ENCODE data around the gene OR2T27. TPM values are rescaled to one million over a fixed set of nuclear protein-coding genes. Genes with fewer than 3 reads are reported as not detected.

OR2T27 gene
- total and polyA plus RNA-seq, 9 of the 15 experiments (the other 6 are each of a cell fraction or from before 2014, with no cell fraction given) = not detected

DNA sequence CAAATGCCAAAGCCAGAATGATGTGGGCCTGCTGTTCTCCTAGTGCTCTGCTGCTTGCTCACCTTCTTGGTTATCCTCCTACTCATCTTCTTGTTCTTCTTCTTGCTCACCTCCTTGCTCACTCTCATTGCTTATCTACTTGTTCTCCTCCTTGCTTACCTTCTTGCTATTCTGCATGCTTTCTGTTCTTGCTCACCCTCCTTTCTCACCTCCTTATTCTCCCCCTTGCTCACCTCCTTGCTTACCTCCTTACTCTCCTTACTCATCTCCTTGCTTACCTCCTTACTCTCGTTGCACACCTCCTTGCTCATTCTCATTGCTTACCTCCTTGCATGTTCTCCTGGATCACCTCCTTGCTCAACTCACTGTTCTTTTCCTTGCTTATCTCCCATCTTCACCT, 47.4 kb upstream of the OR2T27 start, which contains the start of gene OR14I1 (continued):
- TF ChIP-seq, protein P1, sequence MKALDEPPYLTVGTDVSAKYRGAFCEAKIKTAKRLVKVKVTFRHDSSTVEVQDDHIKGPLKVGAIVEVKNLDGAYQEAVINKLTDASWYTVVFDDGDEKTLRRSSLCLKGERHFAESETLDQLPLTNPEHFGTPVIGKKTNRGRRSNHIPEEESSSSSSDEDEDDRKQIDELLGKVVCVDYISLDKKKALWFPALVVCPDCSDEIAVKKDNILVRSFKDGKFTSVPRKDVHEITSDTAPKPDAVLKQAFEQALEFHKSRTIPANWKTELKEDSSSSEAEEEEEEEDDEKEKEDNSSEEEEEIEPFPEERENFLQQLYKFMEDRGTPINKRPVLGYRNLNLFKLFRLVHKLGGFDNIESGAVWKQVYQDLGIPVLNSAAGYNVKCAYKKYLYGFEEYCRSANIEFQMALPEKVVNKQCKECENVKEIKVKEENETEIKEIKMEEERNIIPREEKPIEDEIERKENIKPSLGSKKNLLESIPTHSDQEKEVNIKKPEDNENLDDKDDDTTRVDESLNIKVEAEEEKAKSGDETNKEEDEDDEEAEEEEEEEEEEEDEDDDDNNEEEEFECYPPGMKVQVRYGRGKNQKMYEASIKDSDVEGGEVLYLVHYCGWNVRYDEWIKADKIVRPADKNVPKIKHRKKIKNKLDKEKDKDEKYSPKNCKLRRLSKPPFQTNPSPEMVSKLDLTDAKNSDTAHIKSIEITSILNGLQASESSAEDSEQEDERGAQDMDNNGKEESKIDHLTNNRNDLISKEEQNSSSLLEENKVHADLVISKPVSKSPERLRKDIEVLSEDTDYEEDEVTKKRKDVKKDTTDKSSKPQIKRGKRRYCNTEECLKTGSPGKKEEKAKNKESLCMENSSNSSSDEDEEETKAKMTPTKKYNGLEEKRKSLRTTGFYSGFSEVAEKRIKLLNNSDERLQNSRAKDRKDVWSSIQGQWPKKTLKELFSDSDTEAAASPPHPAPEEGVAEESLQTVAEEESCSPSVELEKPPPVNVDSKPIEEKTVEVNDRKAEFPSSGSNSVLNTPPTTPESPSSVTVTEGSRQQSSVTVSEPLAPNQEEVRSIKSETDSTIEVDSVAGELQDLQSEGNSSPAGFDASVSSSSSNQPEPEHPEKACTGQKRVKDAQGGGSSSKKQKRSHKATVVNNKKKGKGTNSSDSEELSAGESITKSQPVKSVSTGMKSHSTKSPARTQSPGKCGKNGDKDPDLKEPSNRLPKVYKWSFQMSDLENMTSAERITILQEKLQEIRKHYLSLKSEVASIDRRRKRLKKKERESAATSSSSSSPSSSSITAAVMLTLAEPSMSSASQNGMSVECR (CRISPR knock-in tag; IDR thresholded peaks at IDR 0.05) = no peak

DNA sequence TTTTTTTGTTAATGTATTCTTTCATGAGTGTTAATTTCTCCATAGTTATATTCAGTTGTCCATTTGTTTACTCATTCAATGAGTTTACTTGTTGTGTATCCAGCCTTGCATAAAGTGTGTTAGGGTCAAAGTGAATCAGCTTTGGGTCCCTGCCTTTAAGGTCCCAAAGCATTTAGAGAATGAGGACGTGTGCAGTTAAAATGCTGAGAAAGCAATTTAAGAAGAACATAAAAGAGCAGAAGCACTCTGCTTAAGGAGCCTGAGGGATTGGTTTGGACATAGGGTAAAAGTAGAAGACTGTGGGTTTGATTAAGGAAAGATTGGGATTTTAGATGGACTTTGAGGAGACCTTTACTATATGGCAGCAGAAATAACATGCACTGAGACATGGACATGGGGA, 43.8 kb upstream of the OR2T27 start:
- no TSS peak for BruUV-seq (replicated peaks)
- WGBS (ENCODE audit: insufficient coverage, low coverage, missing lambda C conversion rate) = 0% methylated on average over 1 of the region's 1 CpG
- POLR2A ChIA-PET = no interaction called here
- no peak overlapping the region for H2AFZ ChIP-seq (ENCODE audit: low read depth, low read length)
- ATAC-seq (no peak), FAIRE-seq (no peak), DNase-seq (ENCODE audit: extremely low read depth in 1 of 4, low spot score in 3 of 4) (no peak)
- no peak overlapping the region for H3K4me3 ChIP-seq
- H3K36me3 ChIP-seq (ENCODE audit: control insufficient read depth, insufficient read depth, low read length) = no peaks in the 10 kb centered on the region
- no peak overlapping the region for H3K4me2 ChIP-seq (ENCODE audit: insufficient read depth, low read length)
- no peaks in the 10 kb centered on the region for H3K9me1 ChIP-seq (ENCODE audit: control insufficient read depth, insufficient read depth, low read length)
- CTCF ChIA-PET (ENCODE audit: low intra/inter-chr PET ratio) = no interaction called here
- no peaks in the 10 kb centered on the region for H3K27me3 ChIP-seq (ENCODE audit: control insufficient read depth in 2 of 2, insufficient read depth in 2 of 2, low read length in 2 of 2)
- no peak overlapping the region for H3K27ac ChIP-seq (ENCODE audit: extremely low read depth, low read depth, low read length)
- no peaks in the 10 kb centered on the region for H3K4me1 ChIP-seq (replicated peaks in 1 of 2; ENCODE audit: control insufficient read depth in 2 of 2, insufficient read depth in 2 of 2, low read length in 2 of 2)
- H4K20me1 ChIP-seq (replicated peaks; ENCODE audit: control insufficient read depth, insufficient read depth, low read length) = no peaks in the 10 kb centered on the region
- H3K9me3 ChIP-seq (replicated peaks; ENCODE audit: control insufficient read depth, insufficient read depth, low read depth, low read length) = no peaks in the 10 kb centered on the region
- in situ Hi-C loops (cut with MboI) (no loop called here), intact Hi-C loops (cut with micrococcal nuclease) (no loop called here)
- no peaks in the 10 kb centered on the region for H3K79me2 ChIP-seq (ENCODE audit: control insufficient read depth, insufficient read depth, low read length)
- H3K9ac ChIP-seq (ENCODE audit: insufficient read depth in 1 of 2, low read depth in 2 of 2, low read length in 2 of 2) = no peak overlapping the region
- no peak for TF ChIP-seq RNF2 (IDR thresholded peaks at IDR 0.05)
- TF ChIP-seq HNRNPLL (IDR thresholded peaks at IDR 0.05; ENCODE audit: low read depth, low read length, poor library complexity, severe bottlenecking) = no peak
- TF ChIP-seq NCOA6 (IDR thresholded peaks at IDR 0.05) = no peak
- no peak for TF ChIP-seq ZNF184 (CRISPR knock-in tag; IDR thresholded peaks at IDR 0.05)
- TF ChIP-seq ZNF316 (IDR thresholded peaks at IDR 0.05) = peak; percentile 73
- 0 out of 2 replicates have a peak, but pooled peaks have one; percentile 9 for TF ChIP-seq MAFK (IDR thresholded peaks at IDR 0.05; ENCODE audit: low read length)
- TF ChIP-seq ZNF12 (CRISPR knock-in tag; IDR thresholded peaks at IDR 0.05) = no peak
- TF ChIP-seq, protein P2, sequence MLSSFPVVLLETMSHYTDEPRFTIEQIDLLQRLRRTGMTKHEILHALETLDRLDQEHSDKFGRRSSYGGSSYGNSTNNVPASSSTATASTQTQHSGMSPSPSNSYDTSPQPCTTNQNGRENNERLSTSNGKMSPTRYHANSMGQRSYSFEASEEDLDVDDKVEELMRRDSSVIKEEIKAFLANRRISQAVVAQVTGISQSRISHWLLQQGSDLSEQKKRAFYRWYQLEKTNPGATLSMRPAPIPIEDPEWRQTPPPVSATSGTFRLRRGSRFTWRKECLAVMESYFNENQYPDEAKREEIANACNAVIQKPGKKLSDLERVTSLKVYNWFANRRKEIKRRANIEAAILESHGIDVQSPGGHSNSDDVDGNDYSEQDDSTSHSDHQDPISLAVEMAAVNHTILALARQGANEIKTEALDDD (IDR thresholded peaks at IDR 0.05) = no peak
- TF ChIP-seq, protein P3, sequence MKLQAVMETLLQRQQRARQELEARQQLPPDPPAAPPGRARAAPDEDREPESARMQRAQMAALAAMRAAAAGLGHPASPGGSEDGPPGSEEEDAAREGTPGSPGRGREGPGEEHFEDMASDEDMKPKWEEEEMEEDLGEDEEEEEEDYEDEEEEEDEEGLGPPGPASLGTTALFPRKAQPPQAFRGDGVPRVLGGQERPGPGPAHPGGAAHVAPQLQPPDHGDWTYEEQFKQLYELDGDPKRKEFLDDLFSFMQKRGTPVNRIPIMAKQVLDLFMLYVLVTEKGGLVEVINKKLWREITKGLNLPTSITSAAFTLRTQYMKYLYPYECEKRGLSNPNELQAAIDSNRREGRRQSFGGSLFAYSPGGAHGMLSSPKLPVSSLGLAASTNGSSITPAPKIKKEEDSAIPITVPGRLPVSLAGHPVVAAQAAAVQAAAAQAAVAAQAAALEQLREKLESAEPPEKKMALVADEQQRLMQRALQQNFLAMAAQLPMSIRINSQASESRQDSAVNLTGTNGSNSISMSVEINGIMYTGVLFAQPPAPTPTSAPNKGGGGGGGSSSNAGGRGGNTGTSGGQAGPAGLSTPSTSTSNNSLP (IDR thresholded peaks at IDR 0.05; ENCODE audit: borderline replicate concordance, low read depth, low read length) = no peak
- TF ChIP-seq BRF1 (IDR thresholded peaks at IDR 0.05; ENCODE audit: borderline replicate concordance, extremely low read depth, insufficient read length) = no peak
- TF ChIP-seq MED1 (CRISPR knock-in tag; IDR thresholded peaks at IDR 0.05; ENCODE audit: borderline replicate concordance) = no peak
- TF ChIP-seq C11orf30 (IDR thresholded peaks at IDR 0.05; ENCODE audit: low read depth) = peak; percentile 53; the same call in 1 of the 2 replicates
- TF ChIP-seq MYC (IDR thresholded peaks at IDR 0.05; ENCODE audit: low read depth, low read length) = no peak
- TF ChIP-seq MYC (CRISPR knock-in tag; IDR thresholded peaks at IDR 0.05; ENCODE audit: borderline replicate concordance, low read depth) = no peak
- TF ChIP-seq SRSF3 (IDR thresholded peaks at IDR 0.05; ENCODE audit: insufficient read depth, low read length) = no peak
- TF ChIP-seq GATA2 (CRISPR knock-in tag; IDR thresholded peaks at IDR 0.05) = no peak
